ENCODE data around the gene GPS2.

GPS2 gene

DNA sequence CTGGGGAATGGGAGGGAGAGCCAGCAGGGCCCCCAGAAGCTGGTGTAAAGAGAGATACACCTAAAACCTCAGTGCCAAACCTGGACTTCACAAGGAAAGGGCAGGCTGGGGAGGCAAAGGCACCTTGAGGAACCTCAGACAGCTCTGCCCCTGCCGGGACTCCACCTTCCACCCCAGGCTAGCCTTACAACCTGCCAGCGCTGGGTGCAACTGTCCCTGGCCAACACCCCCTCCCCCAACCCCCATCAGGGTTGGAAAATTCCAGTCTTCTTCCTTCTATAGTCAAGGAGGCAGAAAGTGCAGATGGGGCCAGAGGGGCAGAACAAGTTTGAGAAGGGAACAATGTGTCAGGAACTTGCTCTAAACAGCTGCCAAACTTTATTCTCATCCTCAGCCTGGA, 23.0 kb downstream of the GPS2 start:
- in situ Hi-C loops (cut with HindIII; ENCODE audit: low pct_unique_long_range_greater_than_20kb, low sequenced_read_pairs), result no loop called here
- DNase-seq (ENCODE audit: low read depth in 1 of 2, low spot score in 1 of 2), result no peak
- TF ChIP-seq JUND (IDR thresholded peaks at IDR 0.05; ENCODE audit: low read depth), result no peak

DNA sequence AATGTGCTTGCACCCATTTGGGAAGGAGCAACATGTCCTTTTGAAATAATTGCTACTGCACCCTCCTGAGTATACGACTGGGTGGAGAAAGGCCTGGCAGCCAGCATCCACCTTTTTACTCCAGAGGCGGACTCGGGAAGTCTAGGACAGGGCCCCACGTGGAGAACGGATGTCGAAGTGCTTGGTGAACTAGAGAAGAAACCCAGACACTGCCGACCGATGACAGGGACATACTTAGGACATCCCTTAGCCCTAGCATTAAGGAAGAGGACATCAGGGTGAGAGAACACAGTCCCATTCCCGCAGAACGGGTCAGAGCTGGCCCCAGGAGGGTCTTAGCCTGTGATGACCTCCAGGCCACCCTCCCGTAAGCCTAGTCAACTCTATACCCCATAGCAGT, 24.5 kb downstream of the GPS2 start:
- no peak for TF ChIP-seq JUND (IDR thresholded peaks at IDR 0.05; ENCODE audit: low read depth)
- in situ Hi-C loops (cut with HindIII; ENCODE audit: low pct_unique_long_range_greater_than_20kb, low sequenced_read_pairs), result no loop called here
- no peak for DNase-seq (ENCODE audit: low read depth in 1 of 2, low spot score in 1 of 2)

- in situ Hi-C loops (cut with HindIII; ENCODE audit: low pct_unique_long_range_greater_than_20kb, low sequenced_read_pairs), result no loop called here
- DNase-seq (ENCODE audit: low read depth in 1 of 2, low spot score in 1 of 2), result no peak
These were observed 25.0 kb downstream of the GPS2 start for GRCh38 chr17:7290166-7290565.

GRCh38 chr17:7289256-7290032, 25.7 kb downstream of the GPS2 start:
- no peak for DNase-seq (ENCODE audit: low read depth in 1 of 2, low spot score in 1 of 2)
- TF ChIP-seq JUND (IDR thresholded peaks at IDR 0.05; ENCODE audit: low read depth), result no peak
- in situ Hi-C loops (cut with HindIII; ENCODE audit: low pct_unique_long_range_greater_than_20kb, low sequenced_read_pairs), result no loop called here

More at GRCh38 chr17:7290166-7290565, 25.0 kb downstream of the GPS2 start:
- no peak for TF ChIP-seq JUND (IDR thresholded peaks at IDR 0.05; ENCODE audit: low read depth)

DNA sequence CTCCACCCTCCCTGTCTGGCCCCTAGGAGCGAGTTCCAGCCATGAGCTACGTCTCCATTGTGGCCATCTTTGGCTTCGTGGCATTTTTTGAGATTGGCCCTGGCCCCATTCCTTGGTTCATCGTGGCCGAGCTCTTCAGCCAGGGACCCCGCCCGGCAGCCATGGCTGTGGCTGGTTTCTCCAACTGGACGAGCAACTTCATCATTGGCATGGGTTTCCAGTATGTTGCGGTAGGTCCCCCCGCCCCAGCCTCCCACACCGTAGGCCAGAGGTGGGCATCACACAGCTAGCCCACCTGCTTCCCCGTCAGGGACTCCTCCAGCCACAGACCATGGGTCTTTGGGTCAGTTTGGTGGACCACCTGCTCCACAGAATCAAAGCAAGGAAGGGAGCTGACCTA, 29.5 kb downstream of the GPS2 start:
- no peak for TF ChIP-seq JUND (IDR thresholded peaks at IDR 0.05; ENCODE audit: low read depth)
- no peak for DNase-seq (ENCODE audit: low read depth in 1 of 2, low spot score in 1 of 2)
- in situ Hi-C loops (cut with HindIII; ENCODE audit: low pct_unique_long_range_greater_than_20kb, low sequenced_read_pairs), result no loop called here

- no peak for TF ChIP-seq JUND (IDR thresholded peaks at IDR 0.05; ENCODE audit: low read depth)
- in situ Hi-C loops (cut with HindIII; ENCODE audit: low pct_unique_long_range_greater_than_20kb, low sequenced_read_pairs), result no loop called here
- no peak for DNase-seq (ENCODE audit: low read depth in 1 of 2, low spot score in 1 of 2)
These were observed 30.2 kb downstream of the GPS2 start for GRCh38 chr17:7284911-7285310.

- TF ChIP-seq JUND (IDR thresholded peaks at IDR 0.05; ENCODE audit: low read depth), result no peak
- in situ Hi-C loops (cut with HindIII; ENCODE audit: low pct_unique_long_range_greater_than_20kb, low sequenced_read_pairs), result no loop called here
- no peak for DNase-seq (ENCODE audit: low read depth in 1 of 2, low spot score in 1 of 2)
These were observed 31.5 kb downstream of the GPS2 start for GRCh38 chr17:7283471-7284216.

DNA sequence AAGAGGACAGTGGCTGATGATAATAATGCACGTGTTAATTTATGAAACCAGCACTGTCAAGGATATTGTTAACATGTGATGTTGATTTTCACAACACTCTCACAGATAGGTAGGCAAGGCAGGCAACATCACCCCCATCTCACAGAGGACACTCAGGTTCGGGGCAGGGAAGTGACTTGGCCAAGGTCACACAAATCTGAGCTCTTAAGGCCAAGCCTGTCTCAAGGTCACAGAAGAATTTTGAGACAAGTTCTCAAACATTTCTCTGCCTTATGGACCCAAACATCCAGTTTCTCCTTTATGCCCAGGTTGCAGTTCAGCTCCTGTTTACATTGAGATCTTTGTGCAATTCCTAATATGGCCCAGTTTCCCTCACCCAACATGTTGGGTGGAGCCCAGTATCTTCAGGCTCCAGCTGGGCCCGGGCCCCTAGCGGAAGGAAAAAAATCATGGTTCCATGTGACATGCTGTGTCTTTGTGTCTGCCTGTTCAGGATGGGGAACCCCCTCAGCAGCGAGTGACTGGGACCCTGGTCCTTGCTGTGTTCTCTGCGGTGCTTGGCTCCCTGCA, 32.3 kb downstream of the GPS2 start:
- TF ChIP-seq JUND (IDR thresholded peaks at IDR 0.05; ENCODE audit: low read depth), result no peak
- no peak for DNase-seq (ENCODE audit: low read depth in 1 of 2, low spot score in 1 of 2)
- in situ Hi-C loops (cut with HindIII; ENCODE audit: low pct_unique_long_range_greater_than_20kb, low sequenced_read_pairs), result no loop called here

- DNase-seq (ENCODE audit: low read depth in 1 of 2, low spot score in 1 of 2), result no peak
- in situ Hi-C loops (cut with HindIII; ENCODE audit: low pct_unique_long_range_greater_than_20kb, low sequenced_read_pairs), result no loop called here
- TF ChIP-seq JUND (IDR thresholded peaks at IDR 0.05; ENCODE audit: low read depth), result no peak
These were observed 33.0 kb downstream of the GPS2 start for GRCh38 chr17:7281953-7282751.

GRCh38 chr17:7281074-7281952, 33.8 kb downstream of the GPS2 start, which contains the start of gene SLC2A4:
SLC2A4 (plus strand) TSS chr17:7281718; CDS start chr17:7281935, 217 bp downstream.
- TF ChIP-seq JUND (IDR thresholded peaks at IDR 0.05; ENCODE audit: low read depth), result no peak
- in situ Hi-C loops (cut with HindIII; ENCODE audit: low pct_unique_long_range_greater_than_20kb, low sequenced_read_pairs), result no loop called here
- peak; percentile 92 to 96 for DNase-seq (ENCODE audit: low read depth in 1 of 2, low spot score in 1 of 2)

- in situ Hi-C loops (cut with HindIII; ENCODE audit: low pct_unique_long_range_greater_than_20kb, low sequenced_read_pairs), result no loop called here
- TF ChIP-seq JUND (IDR thresholded peaks at IDR 0.05; ENCODE audit: low read depth), result no peak
- DNase-seq (ENCODE audit: low read depth in 1 of 2, low spot score in 1 of 2), result peak; percentile 71 to 84
These were observed 34.6 kb downstream of the GPS2 start for GRCh38 chr17:7280519-7281073.
